LNCaP clone FGC (cell line): Measurements from ENCODE around the gene TSEN15.
A peak's percentile ranks its signal among the peaks of the same experiment; 100 is the strongest.
"Not testable (repeated sequence)": the region's sequence is repeated elsewhere in the genome, so short reads cannot be mapped to it uniquely, and the experiment has no call there.

Experiments used
- DNase-seq: peaks from one replicate; pipeline ENCODE4 v3.0.0-alpha.2; 2011; ENCODE audit warnings: low read depth
- H3K4me3 ChIP-seq: 2 replicates; pipeline ENCODE4 v1.5.1; 2011; ENCODE audit warnings: mild to moderate bottlenecking, low read depth, low read length, control low read depth
- TF ChIP-seq, protein P1 (sequence below): IDR thresholded peaks from 2 replicates; pipeline ENCODE4 v1.5.1; 2012; ENCODE audit warnings: mild to moderate bottlenecking; ENCODE audit not compliant: control insufficient read depth, insufficient read depth; ENCODE audit errors: extremely low read depth

TSEN15 gene

DNA sequence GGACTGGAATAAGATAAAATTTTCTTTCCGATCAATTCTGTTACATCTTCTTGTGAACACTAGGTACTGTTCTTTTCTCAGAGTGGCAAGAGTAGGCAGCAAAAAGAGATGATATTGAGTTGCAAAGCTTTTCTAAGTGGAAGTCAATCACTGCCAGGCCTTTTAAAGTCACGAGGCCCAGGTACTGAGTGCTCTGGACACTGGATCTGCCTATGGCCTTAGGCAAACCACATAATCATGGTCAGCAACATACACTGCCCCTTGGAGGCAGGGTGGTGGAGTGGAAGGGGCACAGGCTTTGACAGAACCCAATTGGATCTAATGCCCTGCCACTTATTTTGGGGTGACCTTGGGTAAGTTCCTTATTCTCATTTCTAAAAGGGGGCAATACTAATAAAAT, 41.5 kb downstream of the TSEN15 start:
- H3K4me3 ChIP-seq: no peak overlapping the region
- TF ChIP-seq, protein P1, sequence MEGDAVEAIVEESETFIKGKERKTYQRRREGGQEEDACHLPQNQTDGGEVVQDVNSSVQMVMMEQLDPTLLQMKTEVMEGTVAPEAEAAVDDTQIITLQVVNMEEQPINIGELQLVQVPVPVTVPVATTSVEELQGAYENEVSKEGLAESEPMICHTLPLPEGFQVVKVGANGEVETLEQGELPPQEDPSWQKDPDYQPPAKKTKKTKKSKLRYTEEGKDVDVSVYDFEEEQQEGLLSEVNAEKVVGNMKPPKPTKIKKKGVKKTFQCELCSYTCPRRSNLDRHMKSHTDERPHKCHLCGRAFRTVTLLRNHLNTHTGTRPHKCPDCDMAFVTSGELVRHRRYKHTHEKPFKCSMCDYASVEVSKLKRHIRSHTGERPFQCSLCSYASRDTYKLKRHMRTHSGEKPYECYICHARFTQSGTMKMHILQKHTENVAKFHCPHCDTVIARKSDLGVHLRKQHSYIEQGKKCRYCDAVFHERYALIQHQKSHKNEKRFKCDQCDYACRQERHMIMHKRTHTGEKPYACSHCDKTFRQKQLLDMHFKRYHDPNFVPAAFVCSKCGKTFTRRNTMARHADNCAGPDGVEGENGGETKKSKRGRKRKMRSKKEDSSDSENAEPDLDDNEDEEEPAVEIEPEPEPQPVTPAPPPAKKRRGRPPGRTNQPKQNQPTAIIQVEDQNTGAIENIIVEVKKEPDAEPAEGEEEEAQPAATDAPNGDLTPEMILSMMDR: no peak
- no peak for DNase-seq

DNA sequence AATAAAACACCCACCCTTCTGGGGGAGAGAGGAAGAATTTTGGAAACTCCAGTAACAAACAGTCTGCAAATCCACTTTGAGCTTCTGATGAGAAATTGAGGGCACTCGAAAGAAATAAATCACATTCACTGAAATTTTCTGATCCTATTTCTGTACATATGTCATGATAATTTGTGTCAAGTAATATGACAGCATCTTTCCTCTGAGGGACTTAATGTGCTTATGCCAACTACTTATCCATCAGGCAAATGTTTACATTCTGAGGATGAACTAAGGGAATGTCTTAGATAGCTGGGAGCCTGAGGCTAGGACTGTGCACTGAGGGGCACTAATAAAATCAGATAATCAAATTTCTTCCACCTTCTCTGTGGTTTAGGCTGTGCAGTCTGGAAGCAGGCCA, 44.5 kb downstream of the TSEN15 start:
- TF ChIP-seq, protein P1: no peak
- DNase-seq: no peak
- no peak overlapping the region for H3K4me3 ChIP-seq

DNA sequence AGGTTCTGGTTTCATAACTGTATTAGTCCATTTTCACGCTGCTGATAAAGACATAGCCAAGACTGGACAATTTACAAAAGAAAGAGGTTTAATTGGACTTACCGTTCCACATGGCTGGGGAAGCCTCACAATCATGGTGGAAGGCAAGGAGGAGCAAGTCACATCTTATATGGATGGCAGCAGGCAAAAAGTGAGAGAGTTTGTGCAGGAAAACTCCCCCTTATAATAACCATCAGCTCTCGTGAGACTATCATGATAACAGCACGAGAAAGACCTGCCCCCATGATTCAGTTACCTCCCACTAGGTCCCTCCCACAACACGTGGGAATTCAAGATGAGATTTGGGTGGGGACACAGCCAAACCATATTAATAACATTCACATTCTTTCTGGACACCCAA, 45.0 kb downstream of the TSEN15 start:
- not testable (repeated sequence) for DNase-seq, H3K4me3 ChIP-seq

DNA sequence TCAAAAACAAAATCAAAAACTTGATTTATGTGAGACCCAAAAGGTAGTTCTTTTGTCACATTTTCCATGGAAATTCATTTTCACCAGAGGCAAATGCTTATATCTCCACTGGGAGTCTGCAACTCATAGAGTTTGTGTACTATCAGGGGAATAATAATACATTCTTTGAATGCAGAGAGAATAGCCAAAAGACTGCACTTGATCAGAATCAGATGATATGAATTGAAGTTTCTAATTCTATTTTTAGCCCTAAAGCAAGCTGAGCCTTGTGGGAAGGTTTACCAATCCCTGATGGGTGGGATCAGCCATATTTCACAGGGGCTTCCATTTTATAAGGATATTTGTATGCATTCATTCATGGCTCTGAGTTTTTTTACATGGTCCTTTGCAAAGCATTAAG, 49.6 kb downstream of the TSEN15 start:
- DNase-seq: no peak
- TF ChIP-seq, protein P1: no peak
- no peak overlapping the region for H3K4me3 ChIP-seq

DNA sequence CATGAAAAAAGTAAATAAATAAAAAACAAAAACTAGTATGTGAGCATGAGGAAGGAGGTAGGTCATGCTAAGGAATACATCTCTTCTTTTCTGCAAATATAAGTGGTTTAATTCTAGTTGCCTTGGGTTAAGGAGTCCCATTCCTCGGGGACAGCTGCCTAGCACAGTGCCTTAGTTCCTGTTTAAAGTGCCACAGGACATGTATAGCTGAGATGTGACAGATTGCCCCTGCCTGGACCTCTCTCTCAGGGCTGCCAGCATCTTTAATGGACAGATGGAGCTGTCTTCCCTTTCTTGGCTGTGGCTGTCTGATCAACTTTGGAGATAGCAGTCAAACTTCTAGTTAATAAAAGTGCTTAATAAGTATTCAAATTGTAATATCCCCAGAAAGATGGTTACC, 50.0 kb downstream of the TSEN15 start:
- DNase-seq: no peak
- H3K4me3 ChIP-seq: no peak overlapping the region
- TF ChIP-seq, protein P1: no peak

DNA sequence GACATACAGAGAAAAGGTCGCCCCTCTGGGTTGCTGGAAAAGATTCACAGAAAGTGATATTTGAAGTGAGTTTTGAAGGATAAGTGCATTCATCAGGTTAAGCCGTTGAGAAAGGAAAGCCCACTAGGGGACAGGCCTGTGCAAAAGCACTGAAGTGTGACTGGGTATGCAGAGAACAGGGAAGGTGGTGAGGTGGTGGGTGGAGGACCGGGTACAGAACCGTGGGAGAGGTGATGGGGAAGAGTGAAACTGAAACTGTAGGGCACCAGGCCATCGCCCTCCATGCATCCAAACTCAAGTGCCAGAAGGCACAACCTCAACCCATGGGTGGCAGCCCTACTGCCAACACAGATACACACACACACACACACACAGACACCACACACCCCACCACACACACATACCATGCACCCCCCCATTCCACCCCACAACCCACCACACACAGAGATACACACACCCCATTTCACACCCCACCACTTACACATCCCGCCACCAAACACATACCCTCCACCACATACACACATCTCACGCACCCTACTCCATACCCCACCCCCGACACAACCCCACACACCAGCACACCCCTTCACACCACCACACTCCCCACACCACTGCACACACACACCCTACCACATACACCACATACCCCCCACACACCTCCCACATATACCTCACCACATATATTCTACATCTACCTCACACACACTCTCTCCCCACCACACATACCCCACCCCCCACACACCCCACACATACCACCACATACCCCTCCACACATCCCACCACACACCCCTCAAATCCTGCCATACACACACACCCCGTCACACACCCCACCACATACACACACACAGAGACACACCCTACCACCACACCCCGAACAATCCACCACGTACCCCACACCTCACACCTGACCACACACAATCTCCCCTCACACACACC, 59.0 kb downstream of the TSEN15 start:
- no peak overlapping the region for H3K4me3 ChIP-seq
- TF ChIP-seq, protein P1: peak; percentile 12; the same call in 1 of the 2 replicates
- no peak for DNase-seq

DNA sequence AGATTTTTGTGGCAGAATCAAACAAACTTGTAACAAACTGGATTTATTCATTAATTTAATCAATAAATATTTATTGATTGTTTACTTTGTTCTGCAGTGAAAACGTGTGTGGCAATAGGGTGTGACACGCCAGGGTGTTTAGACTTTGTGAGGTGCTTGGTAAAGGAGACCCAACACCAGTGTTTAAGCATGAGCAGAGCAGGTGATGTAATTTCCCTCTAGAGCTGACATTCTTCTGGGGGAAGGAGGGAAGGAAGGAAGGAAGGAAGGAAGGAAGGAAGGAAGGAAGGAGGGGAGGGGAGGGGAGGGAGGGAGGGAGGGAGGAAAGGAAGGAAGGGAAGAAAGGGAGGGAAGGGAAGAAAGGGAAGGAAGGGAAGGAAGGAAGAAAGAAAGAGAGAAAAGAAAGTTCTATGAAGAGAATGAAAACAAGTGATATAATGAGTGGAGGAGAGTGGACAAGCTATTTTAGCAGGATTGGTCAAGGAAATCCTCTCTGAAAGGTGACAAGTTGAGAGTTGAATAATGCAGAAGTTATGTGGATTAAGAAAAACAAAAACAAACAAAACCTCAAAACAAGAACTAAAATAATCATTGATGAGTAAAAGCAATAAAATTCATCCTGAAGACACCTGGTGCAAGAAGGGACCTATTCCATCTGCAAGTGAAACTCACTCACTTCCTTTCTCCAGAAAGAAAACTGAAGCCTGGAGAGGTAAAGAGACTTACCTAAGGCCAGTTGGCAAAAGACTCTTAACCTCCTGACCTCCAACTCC, 60.8 kb downstream of the TSEN15 start:
- TF ChIP-seq, protein P1: no peak
- DNase-seq: no peak
- no peak overlapping the region for H3K4me3 ChIP-seq
